IPS DF 6.9 (cell line): ENCODE data around the gene KMT5B.

Experiments used
- DNase-seq: peaks from one replicate; pipeline ENCODE4 v3.0.0-alpha.2; 2013; ENCODE audit warnings: low read depth, low spot score
- H3K27ac ChIP-seq: one replicate; pipeline ENCODE4 v1.5.1; 2013; ENCODE audit warnings: low read length, control low read depth
- H3K27me3 ChIP-seq: 2 replicates; pipeline ENCODE4 v1.6.1; 2013; ENCODE audit warnings: mild to moderate bottlenecking, low read length; ENCODE audit not compliant: control insufficient read depth, insufficient read depth
- H3K36me3 ChIP-seq: 2 replicates; pipeline ENCODE4 v1.6.1; 2013; ENCODE audit warnings: low read length; ENCODE audit not compliant: control insufficient read depth, insufficient read depth
- H3K4me1 ChIP-seq: 2 replicates; pipeline ENCODE4 v1.6.1; 2013; ENCODE audit warnings: low read length; ENCODE audit not compliant: control insufficient read depth, insufficient read depth
- H3K4me3 ChIP-seq: 2 replicates; pipeline ENCODE4 v1.5.1; 2013; ENCODE audit warnings: mild to moderate bottlenecking, low read length
- H3K9me3 ChIP-seq: 2 replicates; pipeline ENCODE4 v1.6.1; 2013; ENCODE audit warnings: low read length, inconsistent platforms; ENCODE audit not compliant: control insufficient read depth, insufficient read depth
- WGBS: extraction: QIAGEN DNeasy Blood & Tissue Kit; methylation state at CpG from one replicate; pipeline ENCODE4 v1.1.7; 2013; ENCODE audit warnings: mixed read lengths, missing lambda C conversion rate; ENCODE audit not compliant: insufficient read length, insufficient coverage; 5-methylcytosine and 5-hydroxymethylcytosine counted together

The KMT5B gene

DNA sequence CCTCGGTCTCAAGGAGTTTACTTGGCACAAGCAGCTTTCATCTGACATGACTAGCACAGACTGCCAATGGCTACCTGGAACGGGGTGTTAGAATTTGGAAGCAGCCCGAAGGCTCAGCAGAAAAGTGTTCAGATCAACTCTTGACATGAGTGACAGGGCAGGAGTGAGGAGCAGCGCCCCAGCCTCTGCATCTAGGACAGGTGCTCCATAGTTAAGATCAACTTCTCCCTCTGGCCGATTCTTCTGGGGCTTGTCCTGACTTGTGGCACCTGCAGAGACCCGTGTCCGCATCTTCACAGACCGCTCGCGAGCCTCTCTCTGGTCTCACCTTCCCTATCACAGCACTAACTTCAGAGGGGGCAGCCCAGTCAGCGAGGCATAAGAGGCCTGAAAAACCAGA lies 49.4 kb downstream of the KMT5B start:
- DNase-seq: no peak

DNA sequence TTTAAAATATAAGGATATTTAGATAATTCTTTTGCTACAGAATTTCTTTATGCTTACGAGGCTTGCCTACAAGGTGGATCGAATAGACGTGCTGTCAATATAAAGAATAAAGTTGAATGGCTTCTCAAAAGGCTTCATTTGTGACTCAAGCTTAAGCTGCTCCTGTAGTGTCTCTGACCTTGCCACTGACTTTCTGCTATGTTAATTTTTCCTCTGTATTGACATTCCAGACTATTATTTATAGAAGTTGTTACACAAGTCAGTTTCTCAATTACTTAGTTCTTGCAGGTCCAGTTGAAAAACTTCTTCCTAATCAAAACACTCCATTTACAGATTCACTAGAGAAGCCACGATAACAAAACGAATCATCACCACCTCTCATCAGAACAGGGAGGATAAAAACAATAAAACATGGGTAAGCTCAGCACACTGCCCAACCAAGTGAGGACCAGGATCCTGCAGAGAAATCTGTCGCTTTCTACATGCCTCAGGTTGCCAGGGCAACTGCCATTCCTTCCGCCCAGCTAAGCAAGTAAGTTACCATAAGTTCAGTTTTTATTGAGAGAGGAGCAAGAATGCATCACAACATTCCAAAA lies 52.9 kb downstream of the KMT5B start:
- H3K4me3 ChIP-seq: no peak overlapping the region
- no peak for DNase-seq
- H3K36me3 ChIP-seq: 0 out of 2 replicates have a peak, but pooled peaks cover 3% of the 10 kb centered on the region
- H3K27ac ChIP-seq: no peak overlapping the region
- WGBS: no CpG with 5 or more reads among the region's 7 CpGs
- no peaks in the 10 kb centered on the region for H3K9me3 ChIP-seq
- no peaks in the 10 kb centered on the region for H3K27me3 ChIP-seq
- H3K4me1 ChIP-seq: no peaks in the 10 kb centered on the region

More for the DNA sequence above, 49.4 kb downstream of the KMT5B start:
- Histone ChIP-seq H3K36me3 (peaks cover 2% of the 10 kb centered on the region), H3K4me3 (no peak overlapping the region; the same call in 1 of the 2 replicates), H3K27ac (no peak overlapping the region), H3K4me1 (no peaks in the 10 kb centered on the region), H3K9me3 (no peaks in the 10 kb centered on the region), H3K27me3 (no peaks in the 10 kb centered on the region)
- no CpG with 5 or more reads among the region's 11 CpGs for WGBS

DNA sequence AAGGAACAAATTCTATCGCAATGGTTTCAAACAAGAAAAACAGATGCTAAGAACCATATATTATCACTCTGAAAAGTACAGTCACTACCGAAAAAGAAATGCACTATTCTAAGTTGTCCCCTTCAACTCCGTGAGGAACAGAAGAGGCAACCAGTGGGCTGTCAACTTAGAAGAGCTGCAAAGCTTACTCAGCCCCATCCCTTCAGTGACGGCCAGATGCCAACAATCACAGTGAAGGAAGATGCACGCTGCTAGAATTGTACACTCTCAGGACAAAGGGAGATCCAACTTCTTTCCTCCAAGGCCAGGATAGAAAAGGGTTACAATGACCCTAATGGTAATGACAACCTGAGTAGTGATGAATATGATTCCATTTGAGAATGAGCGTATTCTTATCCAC lies 53.4 kb downstream of the KMT5B start:
- Histone ChIP-seq H3K4me1 (no peaks in the 10 kb centered on the region), H3K27me3 (no peaks in the 10 kb centered on the region), H3K36me3 (0 out of 2 replicates have a peak, but pooled peaks cover 3% of the 10 kb centered on the region), H3K27ac (no peak overlapping the region), H3K4me3 (no peak overlapping the region), H3K9me3 (no peaks in the 10 kb centered on the region)
- no CpG with 5 or more reads among the region's 6 CpGs for WGBS
- DNase-seq: no peak

DNA sequence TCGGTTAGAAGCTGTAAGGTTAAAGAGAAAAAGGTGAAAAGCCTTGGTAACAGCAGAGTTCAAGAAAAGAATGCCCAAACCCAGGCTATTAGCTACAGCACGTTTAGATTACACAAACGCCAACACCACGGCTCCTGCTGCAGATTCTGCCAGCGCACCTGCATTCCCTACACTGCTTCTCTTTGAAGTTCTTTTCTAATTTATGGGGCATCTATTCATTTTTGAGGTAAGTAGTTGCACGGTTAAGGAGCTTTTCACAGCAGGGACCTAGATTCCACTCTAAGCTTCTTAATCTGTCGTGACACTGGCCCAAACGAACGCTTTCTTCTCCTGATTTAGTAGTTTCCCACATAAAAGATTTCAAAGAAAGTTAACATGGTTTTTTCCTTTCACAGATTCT lies 53.9 kb downstream of the KMT5B start:
- Histone ChIP-seq H3K4me3 (no peak overlapping the region), H3K27me3 (no peaks in the 10 kb centered on the region), H3K4me1 (no peaks in the 10 kb centered on the region), H3K9me3 (no peaks in the 10 kb centered on the region), H3K27ac (no peak overlapping the region), H3K36me3 (0 out of 2 replicates have a peak, but pooled peaks cover 3% of the 10 kb centered on the region)
- DNase-seq: no peak
- no CpG with 5 or more reads among the region's 9 CpGs for WGBS

DNA sequence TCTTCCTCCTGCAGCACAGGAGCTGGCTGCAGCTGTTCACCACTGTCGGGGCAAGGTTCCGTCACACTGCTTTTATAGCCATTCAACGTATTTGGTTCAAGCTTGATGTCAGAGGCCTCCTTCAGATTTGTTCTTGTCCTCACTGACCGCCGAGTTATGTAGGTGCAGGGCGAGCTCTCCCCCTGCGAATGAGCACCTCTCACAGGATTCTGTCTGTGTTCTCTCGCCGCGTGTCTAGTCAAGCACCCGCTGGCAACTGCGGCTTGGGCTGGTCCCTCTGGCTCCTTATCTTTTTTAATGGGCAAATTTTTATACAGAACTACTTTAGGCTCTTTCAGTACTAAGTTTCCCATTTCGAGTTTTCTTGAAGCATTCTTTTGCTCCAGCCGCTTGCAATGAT lies 54.5 kb downstream of the KMT5B start:
- Histone ChIP-seq H3K4me1 (no peaks in the 10 kb centered on the region), H3K27me3 (no peaks in the 10 kb centered on the region), H3K27ac (no peak overlapping the region), H3K9me3 (no peaks in the 10 kb centered on the region), H3K4me3 (no peak overlapping the region), H3K36me3 (0 out of 2 replicates have a peak, but pooled peaks cover 3% of the 10 kb centered on the region)
- WGBS: no CpG with 5 or more reads among the region's 14 CpGs
- DNase-seq: no peak

DNA sequence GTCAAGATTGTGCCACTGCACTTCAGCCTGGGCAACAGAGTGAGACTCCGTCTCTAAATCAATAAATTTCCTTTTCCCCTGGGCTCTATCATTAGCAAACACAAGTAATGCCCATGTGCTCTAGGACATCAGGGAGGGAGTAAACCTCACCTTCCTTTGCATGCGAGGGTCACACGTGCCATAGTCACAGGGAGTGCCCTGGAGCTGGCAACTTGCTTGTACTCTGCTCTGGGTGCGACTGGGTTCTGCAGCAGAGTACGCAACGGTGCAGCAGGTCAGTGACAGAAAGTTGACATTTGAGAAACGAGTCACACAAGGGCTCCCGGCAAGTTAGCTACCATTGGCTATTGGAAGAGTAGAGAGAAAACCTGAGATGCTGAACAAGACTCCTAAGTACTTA lies 59.4 kb downstream of the KMT5B start:
- H3K36me3 ChIP-seq: 0 out of 2 replicates have a peak, but pooled peaks cover 3% of the 10 kb centered on the region
- no peaks in the 10 kb centered on the region for H3K27me3 ChIP-seq
- no peak for DNase-seq

DNA sequence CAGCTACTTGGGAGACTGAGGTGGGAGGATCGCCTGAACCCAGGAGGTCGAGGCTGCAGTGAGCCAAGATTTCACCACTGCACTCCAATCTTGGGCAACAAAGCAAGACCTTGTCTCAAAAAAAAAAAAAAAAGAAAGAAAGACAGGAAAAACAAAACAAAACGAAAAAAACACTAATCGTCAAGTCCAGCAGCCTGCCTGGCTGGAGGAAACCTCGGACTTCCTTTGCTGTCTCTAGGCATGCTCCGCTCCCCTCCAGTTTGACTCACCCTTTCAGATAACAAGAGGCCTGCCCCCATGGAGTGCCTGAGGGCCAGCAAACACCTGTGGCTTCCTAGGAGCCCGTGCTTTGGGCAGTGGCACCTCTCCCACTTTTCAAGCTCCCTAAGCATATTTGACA lies 63.1 kb downstream of the KMT5B start:
- Histone ChIP-seq H3K4me3 (no peak overlapping the region), H3K36me3 (no peaks in the 10 kb centered on the region), H3K27me3 (no peaks in the 10 kb centered on the region), H3K27ac (no peak overlapping the region), H3K9me3 (no peaks in the 10 kb centered on the region), H3K4me1 (no peaks in the 10 kb centered on the region)
- no peak for DNase-seq
- WGBS: no CpG with 5 or more reads among the region's 7 CpGs

More for the DNA sequence above, 59.4 kb downstream of the KMT5B start:
- H3K4me1 ChIP-seq: no peaks in the 10 kb centered on the region
- H3K27ac ChIP-seq: no peak overlapping the region
- no CpG with 5 or more reads among the region's 8 CpGs for WGBS
- H3K4me3 ChIP-seq: no peak overlapping the region
- no peaks in the 10 kb centered on the region for H3K9me3 ChIP-seq

DNA sequence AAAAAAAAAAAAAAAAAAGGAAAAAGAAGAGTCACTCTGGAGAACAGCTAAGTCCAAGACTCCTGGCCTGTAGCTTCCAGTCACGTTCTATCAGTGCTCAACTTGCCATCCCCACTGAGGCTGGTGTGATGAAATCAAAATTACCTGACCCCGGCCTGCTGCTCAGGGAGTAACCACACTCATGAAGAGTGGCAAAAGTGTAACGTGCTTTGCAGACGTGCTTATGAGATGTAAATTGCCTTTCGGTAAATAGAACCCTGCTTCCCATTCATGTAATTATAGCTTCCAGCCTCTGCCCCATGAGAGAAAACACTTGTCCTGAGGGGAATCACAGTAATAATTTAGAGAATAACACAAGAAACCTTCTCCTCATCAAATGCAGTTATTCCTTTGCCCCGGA lies 63.7 kb downstream of the KMT5B start:
- H3K36me3 ChIP-seq: no peaks in the 10 kb centered on the region
- no peak overlapping the region for H3K4me3 ChIP-seq
- H3K9me3 ChIP-seq: no peaks in the 10 kb centered on the region
- no CpG with 5 or more reads among the region's 6 CpGs for WGBS
- no peak overlapping the region for H3K27ac ChIP-seq
- no peak for DNase-seq
- H3K4me1 ChIP-seq: no peaks in the 10 kb centered on the region
- H3K27me3 ChIP-seq: no peaks in the 10 kb centered on the region

DNA sequence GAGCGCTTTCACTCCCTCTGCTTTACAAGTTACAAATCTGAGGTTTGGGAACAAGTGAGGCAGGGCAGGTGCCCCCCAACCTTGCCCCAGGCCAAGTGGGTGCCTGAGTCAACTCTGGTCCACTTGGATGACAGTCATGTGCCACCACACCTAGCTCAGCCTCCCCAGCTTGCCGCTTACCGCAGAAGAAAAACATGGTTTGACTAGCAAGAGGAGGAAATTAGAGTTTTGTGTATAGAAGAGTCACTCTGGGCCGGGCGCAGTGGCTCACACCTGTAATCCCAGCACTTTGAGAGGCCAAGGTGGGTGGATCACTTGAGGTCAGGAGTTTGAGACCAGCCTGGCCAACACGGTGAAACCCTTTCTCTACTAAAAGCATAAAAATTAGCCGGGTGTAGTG lies 64.2 kb downstream of the KMT5B start:
- no peaks in the 10 kb centered on the region for H3K9me3 ChIP-seq
- no peaks in the 10 kb centered on the region for H3K27me3 ChIP-seq
- H3K4me3 ChIP-seq: no peak overlapping the region
- H3K4me1 ChIP-seq: no peaks in the 10 kb centered on the region
- no peak overlapping the region for H3K27ac ChIP-seq
- DNase-seq: no peak
- no peaks in the 10 kb centered on the region for H3K36me3 ChIP-seq
- WGBS: no CpG with 5 or more reads among the region's 7 CpGs

DNA sequence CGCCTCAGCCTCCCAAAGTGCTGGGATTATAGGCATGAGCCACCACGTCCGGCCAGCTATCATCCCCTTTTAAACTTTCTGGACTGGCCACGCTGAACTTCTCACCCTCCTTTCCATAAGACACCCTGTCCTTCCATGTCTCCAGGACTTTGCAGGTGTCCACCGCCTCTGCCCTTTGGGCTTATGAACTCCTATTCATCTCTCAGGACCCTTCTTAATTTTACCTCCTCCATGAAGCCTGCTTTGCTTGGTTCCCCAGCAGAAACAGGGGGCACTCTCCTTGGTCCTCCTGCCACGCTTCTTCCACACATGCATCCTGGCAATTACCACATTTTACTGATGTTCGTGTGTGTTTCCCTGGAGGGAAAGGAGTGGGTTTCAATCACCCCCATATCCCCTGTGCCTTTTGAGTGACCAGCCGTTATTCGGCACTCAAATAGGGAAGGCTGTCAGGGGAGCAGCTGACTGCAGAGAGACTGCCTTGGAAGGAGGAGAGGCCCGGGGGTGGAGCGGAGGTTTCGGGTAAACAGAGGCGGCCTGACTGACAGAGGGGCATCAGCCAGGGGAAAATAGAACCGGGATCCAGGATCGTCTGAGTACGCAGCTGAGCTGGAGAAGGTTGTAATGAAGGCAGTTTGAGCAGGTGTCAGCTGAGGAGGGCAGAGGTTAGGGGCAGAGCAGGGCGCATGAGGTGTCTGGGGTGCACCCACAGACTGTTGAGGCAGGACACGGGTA lies 64.9 kb downstream of the KMT5B start:
- Histone ChIP-seq H3K4me3 (no peak overlapping the region), H3K36me3 (no peaks in the 10 kb centered on the region), H3K9me3 (no peaks in the 10 kb centered on the region), H3K27me3 (no peaks in the 10 kb centered on the region), H3K4me1 (no peaks in the 10 kb centered on the region), H3K27ac (no peak overlapping the region)
- no CpG with 5 or more reads among the region's 18 CpGs for WGBS
- DNase-seq: no peak
